Prostate gland (tissue), 2 donors: ENCODE measurements around the gene EXOC3L2.

Experiments used
- CTCF ChIP-seq, 4 experiments: fragments of 200-600 bp in 2 of 4; fragments of 450-650 bp in 2 of 4; sonication (generic) in 2 of 4; IDR thresholded peaks; 1 replicate in 3 of 4; 2 replicates in 1 of 4; pipeline ENCODE4 v1.5.1; 2016 to 2019; ENCODE audit warnings: antibody characterized with exemption in 4 of 4, mild to moderate bottlenecking in 2 of 4, moderate library complexity in 2 of 4
- POLR2A ChIP-seq: fragments of 450-650 bp; IDR thresholded peaks from one replicate; pipeline ENCODE4 v1.6.1; 2016; ENCODE audit warnings: antibody characterized with exemption, mild to moderate bottlenecking
- POLR2AphosphoS5 ChIP-seq: sonication (generic); formaldehyde crosslinking; IDR thresholded peaks from one replicate; pipeline ENCODE4 v1.6.1; 2017; ENCODE audit warnings: antibody characterized with exemption

GRCh38 chr19:45245826-45246225 is 619 bp upstream of the EXOC3L2 start:
- TF ChIP-seq POLR2AphosphoS5 (no peak), CTCF (IDR thresholded peaks at IDR 0.05) (no peak), POLR2A (no peak)
